ENCODE results near the gene FAM227A. TPM values are rescaled to one million over a fixed set of nuclear protein-coding genes. Genes with fewer than 3 reads are reported as not detected.

FAM227A gene
- total and polyA plus RNA-seq, 4 donors = 0.01 to 0.42 (median 0.04) TPM

- no peak overlapping the region for H3K9ac ChIP-seq (ENCODE audit: low read depth in 1 of 2, low read length in 2 of 2)
- 91% methylated on average over 13 of the region's 13 CpGs for WGBS
- H3K4me3 ChIP-seq (ENCODE audit: low read depth in 1 of 3, low read length in 3 of 3) = no peak overlapping the region
- no peak overlapping the region for H3K27ac ChIP-seq (ENCODE audit: low read depth in 1 of 2, low read length in 2 of 2)
- DNase-seq (ENCODE audit: low spot score) = no peak
- H3K4me1 ChIP-seq (ENCODE audit: control insufficient read depth in 4 of 4, insufficient read depth in 4 of 4, low read length in 3 of 4) = peaks cover 0 to 15% (median 6%) of the 10 kb centered on the region in 4 donors
- no peaks in the 10 kb centered on the region for H3K9me3 ChIP-seq (ENCODE audit: control insufficient read depth in 4 of 4, low read length in 3 of 4)
- H3K27me3 ChIP-seq (ENCODE audit: control insufficient read depth in 4 of 4, insufficient read depth in 4 of 4, low read length in 3 of 4) = no peaks in the 10 kb centered on the region
- TF ChIP-seq EGR1 (IDR thresholded peaks at IDR 0.05; ENCODE audit: low read depth in 2 of 2) (no peak), SP1 (IDR thresholded peaks at IDR 0.05) (no peak), JUND (IDR thresholded peaks at IDR 0.05) (no peak), HNF4A (conservative IDR thresholded peaks at IDR 0.05) (no peak), FOXA2 (IDR thresholded peaks at IDR 0.05) (no peak), REST (IDR thresholded peaks at IDR 0.05) (no peak), NR2F2 (IDR thresholded peaks at IDR 0.05) (no peak), ATF3 (IDR thresholded peaks at IDR 0.05) (no peak), TAF1 (conservative IDR thresholded peaks at IDR 0.05) (no peak), ZBTB33 (IDR thresholded peaks at IDR 0.05) (no peak), MAX (IDR thresholded peaks at IDR 0.05) (no peak), GABPA (IDR thresholded peaks at IDR 0.05 in 1 of 2, conservative IDR thresholded peaks at IDR 0.05 in 1 of 2) (no peak), RXRA (IDR thresholded peaks at IDR 0.05) (no peak), YY1 (IDR thresholded peaks at IDR 0.05) (no peak), HNF4G (IDR thresholded peaks at IDR 0.05) (no peak)
- H3K36me3 ChIP-seq (ENCODE audit: control insufficient read depth in 4 of 4, insufficient read depth in 3 of 4, low read depth in 1 of 4, low read length in 3 of 4) = no peaks in the 10 kb centered on the region
Observed at GRCh38 chr22:38608992-38609750, 47.0 kb downstream of the FAM227A start.

- 68% methylated on average over 3 of the region's 3 CpGs for WGBS
- TF ChIP-seq TAF1 (conservative IDR thresholded peaks at IDR 0.05) (no peak), SP1 (IDR thresholded peaks at IDR 0.05) (no peak), ATF3 (IDR thresholded peaks at IDR 0.05) (no peak), CTCF (IDR thresholded peaks at IDR 0.05; ENCODE audit: low read depth, low read length, missing input control) (no peak), REST (IDR thresholded peaks at IDR 0.05) (no peak), GABPA (IDR thresholded peaks at IDR 0.05 in 1 of 2, conservative IDR thresholded peaks at IDR 0.05 in 1 of 2) (no peak), NR2F2 (IDR thresholded peaks at IDR 0.05) (no peak), MAX (IDR thresholded peaks at IDR 0.05) (no peak)
Observed at GRCh38 chr22:38607680-38608079, 48.5 kb downstream of the FAM227A start.

More at GRCh38 chr22:38607680-38608079, 48.5 kb downstream of the FAM227A start:
- Histone ChIP-seq H3K9me3 (ENCODE audit: control insufficient read depth in 4 of 4, low read length in 3 of 4) (no peaks in the 10 kb centered on the region), H3K27ac (ENCODE audit: low read depth in 1 of 2, low read length in 2 of 2) (no peak overlapping the region), H3K27me3 (ENCODE audit: control insufficient read depth in 4 of 4, insufficient read depth in 4 of 4, low read length in 3 of 4) (no peaks in the 10 kb centered on the region), H3K4me3 (ENCODE audit: low read depth in 1 of 3, low read length in 3 of 3) (no peak overlapping the region), H3K4me1 (ENCODE audit: control insufficient read depth in 4 of 4, insufficient read depth in 4 of 4, low read length in 3 of 4) (peaks cover 0 to 15% (median 6%) of the 10 kb centered on the region in 4 donors), H3K9ac (ENCODE audit: low read depth in 1 of 2, low read length in 2 of 2) (no peak overlapping the region), H3K36me3 (ENCODE audit: control insufficient read depth in 4 of 4, insufficient read depth in 3 of 4, low read depth in 1 of 4, low read length in 3 of 4) (no peaks in the 10 kb centered on the region)
- no peak for DNase-seq (ENCODE audit: low spot score)

All from liver (tissue), 9 donors.